Small intestine (tissue), 7 donors: Measurements from ENCODE around the gene TSSC4. TPM values are rescaled to one million over a fixed set of nuclear protein-coding genes. Genes with fewer than 3 reads are reported as not detected.

ENCODE experiments used
- DNase-seq, 2 donors: peaks; one replicate each; pipeline versions ENCODE4 v3.0.0 to v3.0.0-alpha.2; 2013
- FAIRE-seq: peaks from 2 replicates; lab custom pipeline; 2012; peaks lifted over from hg19 to GRCh38; lab: Jason Lieb, UNC
- H3K27ac ChIP-seq, 3 donors: one replicate each; pipeline ENCODE4 v1.5.1; 2013; ENCODE audit warnings: low read length in 2 of 3, mild to moderate bottlenecking in 2 of 3, control low read depth in 1 of 3, inconsistent platforms in 1 of 3, low read depth in 1 of 3, moderate library complexity in 1 of 3
- H3K27me3 ChIP-seq, 3 donors: one replicate each; pipeline ENCODE4 v1.6.1; 2013; ENCODE audit warnings: low read length in 3 of 3, inconsistent platforms in 1 of 3; ENCODE audit not compliant: control insufficient read depth in 3 of 3, insufficient read depth in 3 of 3
- H3K36me3 ChIP-seq, 3 donors: one replicate each; pipeline ENCODE4 v1.6.1; 2013; ENCODE audit warnings: low read length in 3 of 3, inconsistent platforms in 1 of 3, low read depth in 1 of 3, mild to moderate bottlenecking in 1 of 3, moderate library complexity in 1 of 3; ENCODE audit not compliant: control insufficient read depth in 3 of 3, insufficient read depth in 2 of 3
- H3K4me1 ChIP-seq, 3 donors: one replicate each; pipeline ENCODE4 v1.6.1; 2013; ENCODE audit warnings: low read length in 2 of 3, inconsistent platforms in 1 of 3, low read depth in 1 of 3, mild to moderate bottlenecking in 1 of 3, moderate library complexity in 1 of 3; ENCODE audit not compliant: control insufficient read depth in 3 of 3, insufficient read depth in 2 of 3
- H3K4me3 ChIP-seq, 3 donors: one replicate each; pipeline ENCODE4 v1.5.1; 2013; ENCODE audit warnings: low read length in 3 of 3, control low read depth in 1 of 3, inconsistent platforms in 1 of 3, low read depth in 1 of 3, mild to moderate bottlenecking in 1 of 3, moderate library complexity in 1 of 3
- H3K9me3 ChIP-seq, 2 donors: one replicate each; pipeline ENCODE4 v1.6.1; 2013; ENCODE audit warnings: low read depth in 1 of 2, low read length in 1 of 2; ENCODE audit not compliant: control insufficient read depth in 2 of 2, insufficient read depth in 1 of 2
- WGBS, 3 donors: extraction: QIAGEN DNeasy Blood & Tissue Kit; methylation state at CpG; one replicate each; pipeline ENCODE4 v1.1.7; 2013; 5-methylcytosine and 5-hydroxymethylcytosine counted together
- polyA plus RNA-seq, 4 donors: library from polyadenylated mRNA; stranded (reverse) in 3 of 4; unstranded in 1 of 4; fragments of 200-250 nt in 3 of 4; fragments of 120-200 nt in 1 of 4; gene quantifications; one replicate each; pipeline versions ENCODE4 v1.2.1 to v1.2.3, GENCODE V29; 2013
- donor health status: healthy with polysubstance abuse.
- donor health status: control.
- donor health status: control.
- donor health status: Bipolar disorder and iron deficiency.
- donor health status: healthy.

Gene TSSC4
- polyA plus RNA-seq, 4 donors: 24.2 to 113 (median 63.3) TPM

- peaks cover 0 to 10% (median 4%) of the 10 kb centered on the region in 3 donors for H3K4me1 ChIP-seq
- peaks cover 0 to 8% (median 0%) of the 10 kb centered on the region in 3 donors for H3K27me3 ChIP-seq
- 73 to 78% (median 77%) methylated on average over 19 of the region's 19 CpGs for WGBS, 3 donors
- no peak overlapping the region for H3K4me3 ChIP-seq
- no peak overlapping the region for H3K27ac ChIP-seq
- DNase-seq: no peak
- FAIRE-seq: no peak
- H3K9me3 ChIP-seq: no peaks in the 10 kb centered on the region
- H3K36me3 ChIP-seq: peaks cover 0 to 15% (median 0%) of the 10 kb centered on the region in 3 donors
These were observed 49.9 kb downstream of the TSSC4 start for GRCh38 chr11:2450321-2451041.

GRCh38 chr11:2451336-2451735 is 50.8 kb downstream of the TSSC4 start:
- no peaks in the 10 kb centered on the region for H3K27me3 ChIP-seq
- H3K4me1 ChIP-seq: peaks cover 0 to 4% (median 2%) of the 10 kb centered on the region in 3 donors
- H3K4me3 ChIP-seq: no peak overlapping the region
- FAIRE-seq: no peak
- DNase-seq: no peak
- no peak overlapping the region for H3K27ac ChIP-seq
- 90 to 94% (median 92%) methylated on average over 15 of the region's 15 CpGs for WGBS, 3 donors
- H3K9me3 ChIP-seq: no peaks in the 10 kb centered on the region
- peaks cover 0 to 15% (median 0%) of the 10 kb centered on the region in 3 donors for H3K36me3 ChIP-seq

- FAIRE-seq (no peak), DNase-seq (no peak)
- WGBS, 3 donors: 72 to 74% (median 73%) methylated on average over 6 of the region's 6 CpGs
These were observed 51.4 kb downstream of the TSSC4 start for GRCh38 chr11:2451916-2452315.

GRCh38 chr11:2452321-2453012 is 51.9 kb downstream of the TSSC4 start:
- no peak overlapping the region for H3K27ac ChIP-seq
- 55 to 73% (median 72%) methylated on average over 20 of the region's 20 CpGs for WGBS, 3 donors
- no peaks in the 10 kb centered on the region for H3K4me1 ChIP-seq
- no peak for DNase-seq
- peaks cover 0 to 15% (median 0%) of the 10 kb centered on the region in 3 donors for H3K36me3 ChIP-seq
- no peak for FAIRE-seq
- H3K4me3 ChIP-seq: no peak overlapping the region
- no peaks in the 10 kb centered on the region for H3K27me3 ChIP-seq
- no peaks in the 10 kb centered on the region for H3K9me3 ChIP-seq

More at GRCh38 chr11:2451916-2452315, 51.4 kb downstream of the TSSC4 start:
- peaks cover 0 to 15% (median 0%) of the 10 kb centered on the region in 3 donors for H3K36me3 ChIP-seq
- H3K27ac ChIP-seq: no peak overlapping the region
- H3K9me3 ChIP-seq: no peaks in the 10 kb centered on the region
- H3K4me1 ChIP-seq: peaks cover 0 to under 1% (median 0%) of the 10 kb centered on the region in 3 donors
- H3K4me3 ChIP-seq: no peak overlapping the region
- no peaks in the 10 kb centered on the region for H3K27me3 ChIP-seq

- no peak for FAIRE-seq
- WGBS, 3 donors: 95 to 99% (median 97%) methylated on average over 5 of the region's 5 CpGs
- DNase-seq: no peak
These were observed 52.9 kb downstream of the TSSC4 start for GRCh38 chr11:2453436-2453835.

More at GRCh38 chr11:2453436-2453835, 52.9 kb downstream of the TSSC4 start:
- Histone ChIP-seq H3K27ac (no peak overlapping the region), H3K4me1 (no peaks in the 10 kb centered on the region), H3K4me3 (no peak overlapping the region), H3K27me3 (no peaks in the 10 kb centered on the region), H3K36me3 (peaks cover 0 to 12% (median 0%) of the 10 kb centered on the region in 3 donors), H3K9me3 (no peaks in the 10 kb centered on the region)

Other genes with a start within 250 kb of the TSSC4 start
- 100 to 1,000 TPM in 1 of 4 donors, 10 to 100 TPM in 1, 1 to 10 TPM in 1, under 1 TPM in 1; 0.58 to 124 (median 31.0) TPM for gene INS, start 239.5 kb upstream of the TSSC4 start, polyA plus RNA-seq
- 1 to 10 TPM in 1 of 4 donors, under 1 TPM in 1, not detected in 2; 0.10 to 1.7 TPM for gene TH, start 228.9 kb upstream of the TSSC4 start, polyA plus RNA-seq
- gene ASCL2, start 130.2 kb upstream of the TSSC4 start, polyA plus RNA-seq: 10 to 100 TPM in 2 of 4 donors, 1 to 10 TPM in 1, under 1 TPM in 1; 0.89 to 16.5 (median 9.4) TPM
- gene C11orf21, start 98.8 kb upstream of the TSSC4 start, polyA plus RNA-seq: 10 to 100 TPM in 1 of 4 donors, under 1 TPM in 2, not detected in 1; 0.22 to 12.2 (median 0.58) TPM
- 10 to 100 TPM in 1 of 4 donors, under 1 TPM in 1, not detected in 2; 0.36 to 47.7 TPM for gene TSPAN32, start 98.7 kb upstream of the TSSC4 start, polyA plus RNA-seq
- gene CD81, start 23.4 kb upstream of the TSSC4 start, polyA plus RNA-seq: 100 to 1,000 TPM in 2 of 4 donors, 10 to 100 TPM in 2; 11.0 to 285 (median 134) TPM
- 1 to 10 TPM; 1.3 to 10.0 (median 2.9) TPM for gene TRPM5, start 43.8 kb downstream of the TSSC4 start, polyA plus RNA-seq
- 10 to 100 TPM; 18.4 to 54.4 (median 21.3) TPM for gene KCNQ1, start 44.3 kb downstream of the TSSC4 start, polyA plus RNA-seq